ENCODE results near the gene FAM229B. TPM values are rescaled to one million over a fixed set of nuclear protein-coding genes. Genes with fewer than 3 reads are reported as not detected.

The FAM229B gene
- total and polyA plus RNA-seq, 11 donors: 28.6 to 85.8 (median 54.8) TPM

DNA sequence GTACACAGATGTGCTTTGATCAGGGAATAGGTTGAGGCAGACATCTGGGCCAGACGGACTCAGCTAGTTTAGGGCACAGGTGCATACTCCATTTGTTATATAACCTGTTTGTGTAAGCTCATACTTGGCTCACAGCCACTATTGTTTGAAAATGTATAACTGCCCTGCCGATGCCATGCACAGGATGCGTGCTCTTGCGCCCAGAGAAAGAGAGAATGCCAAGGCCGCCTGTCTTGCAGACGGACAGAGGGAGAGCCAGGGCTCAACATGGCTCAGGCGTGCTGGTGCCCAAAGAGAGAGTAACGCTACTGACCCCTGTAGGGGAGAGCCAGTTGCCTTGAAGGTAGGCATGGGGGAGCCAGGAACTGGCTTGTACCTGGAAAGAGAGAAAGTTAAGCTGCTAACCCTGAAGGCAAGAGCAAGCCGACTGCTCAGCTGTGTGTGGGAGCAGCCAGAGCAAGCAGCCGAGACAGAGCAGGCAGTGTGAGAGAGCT lies 57.7 kb downstream of the FAM229B start:
- TF ChIP-seq, protein P1, sequence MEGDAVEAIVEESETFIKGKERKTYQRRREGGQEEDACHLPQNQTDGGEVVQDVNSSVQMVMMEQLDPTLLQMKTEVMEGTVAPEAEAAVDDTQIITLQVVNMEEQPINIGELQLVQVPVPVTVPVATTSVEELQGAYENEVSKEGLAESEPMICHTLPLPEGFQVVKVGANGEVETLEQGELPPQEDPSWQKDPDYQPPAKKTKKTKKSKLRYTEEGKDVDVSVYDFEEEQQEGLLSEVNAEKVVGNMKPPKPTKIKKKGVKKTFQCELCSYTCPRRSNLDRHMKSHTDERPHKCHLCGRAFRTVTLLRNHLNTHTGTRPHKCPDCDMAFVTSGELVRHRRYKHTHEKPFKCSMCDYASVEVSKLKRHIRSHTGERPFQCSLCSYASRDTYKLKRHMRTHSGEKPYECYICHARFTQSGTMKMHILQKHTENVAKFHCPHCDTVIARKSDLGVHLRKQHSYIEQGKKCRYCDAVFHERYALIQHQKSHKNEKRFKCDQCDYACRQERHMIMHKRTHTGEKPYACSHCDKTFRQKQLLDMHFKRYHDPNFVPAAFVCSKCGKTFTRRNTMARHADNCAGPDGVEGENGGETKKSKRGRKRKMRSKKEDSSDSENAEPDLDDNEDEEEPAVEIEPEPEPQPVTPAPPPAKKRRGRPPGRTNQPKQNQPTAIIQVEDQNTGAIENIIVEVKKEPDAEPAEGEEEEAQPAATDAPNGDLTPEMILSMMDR (IDR thresholded peaks at IDR 0.05): no peak
- no peak for TF ChIP-seq POLR2A (IDR thresholded peaks at IDR 0.05)
- peaks cover 0 to 9% (median 0%) of the 10 kb centered on the region in 12 donors for H3K4me1 ChIP-seq
- no peak overlapping the region for H3K27ac ChIP-seq
- no peaks in the 10 kb centered on the region for H3K9me3 ChIP-seq
- WGBS, 4 donors: 82 to 93% (median 85%) methylated on average over 10 of the region's 10 CpGs
- no peak for DNase-seq
- H3K27me3 ChIP-seq: no peaks in the 10 kb centered on the region
- peaks cover 0 to 99% (median 91%) of the 10 kb centered on the region in 9 donors for H3K36me3 ChIP-seq
- no peak overlapping the region for H3K4me3 ChIP-seq
- intact Hi-C loops (cut with DNase I): loop anchor here in 1 of 10 donors (10.0 kb wide), 1 partner anchor 70 kb away; no protein-coding TSS in a partner anchor
- peak in 2 of 4 donors; percentile 6 to 14 for ATAC-seq

DNA sequence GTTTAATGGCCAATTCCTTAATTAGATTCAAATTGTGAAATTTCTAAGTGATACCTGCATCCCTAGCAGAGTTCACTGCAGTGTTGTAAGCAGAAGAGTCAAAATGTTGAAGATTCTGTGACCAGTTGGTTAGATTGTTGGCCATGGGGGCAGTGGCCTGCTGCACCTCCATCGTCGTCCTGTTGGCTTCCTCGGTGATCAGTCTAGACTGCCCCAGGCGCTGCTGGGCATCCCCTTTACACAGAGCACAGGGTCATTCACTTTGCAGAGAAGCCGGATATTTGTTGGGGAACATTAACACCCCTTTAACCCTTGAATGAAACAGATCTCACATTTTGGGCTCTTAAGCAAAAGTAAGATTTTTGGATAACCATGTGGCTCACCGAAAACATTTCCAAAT lies 60.7 kb downstream of the FAM229B start:
- peaks cover 0 to 99% (median 71%) of the 10 kb centered on the region in 9 donors for H3K36me3 ChIP-seq
- H3K4me1 ChIP-seq: peaks cover 0 to 24% (median 4%) of the 10 kb centered on the region in 12 donors
- DNase-seq: no peak
- intact Hi-C loops (cut with DNase I): loop anchor here in 1 of 10 donors (10.0 kb wide), 1 partner anchor 73 kb away; no protein-coding TSS in a partner anchor
- H3K4me3 ChIP-seq: no peak overlapping the region
- 96 to 97% (median 96%) methylated on average over 6 of the region's 6 CpGs for WGBS, 4 donors
- no peaks in the 10 kb centered on the region for H3K9me3 ChIP-seq
- peak overlapping the region in 1 of 12 donors; percentile 4 for H3K27ac ChIP-seq
- TF ChIP-seq, protein P1 (IDR thresholded peaks at IDR 0.05): no peak
- TF ChIP-seq POLR2A (IDR thresholded peaks at IDR 0.05): no peak
- no peak for ATAC-seq
- no peaks in the 10 kb centered on the region for H3K27me3 ChIP-seq

- Histone ChIP-seq H3K27me3 (no peaks in the 10 kb centered on the region), H3K27ac (peak overlapping the region in 11 of 12 donors; percentile 1 to 66 (median 25)), H3K36me3 (peaks cover 0 to 99% (median 59%) of the 10 kb centered on the region in 9 donors), H3K9me3 (no peaks in the 10 kb centered on the region), H3K4me1 (peaks cover 0 to 26% (median 4%) of the 10 kb centered on the region in 12 donors), H3K4me3 (no peak overlapping the region)
- TF ChIP-seq POLR2A (IDR thresholded peaks at IDR 0.05): no peak
- 0 to 24% (median 8%) methylated on average over 1 of the region's 1 CpG for WGBS, 4 donors
- intact Hi-C loops (cut with DNase I): loop anchor here in 1 of 10 donors (10.0 kb wide), 1 partner anchor 74 kb away; no protein-coding TSS in a partner anchor
- DNase-seq (no peak), ATAC-seq (peak in 3 of 4 donors; percentile 23 to 47 (median 33))
Observed at GRCh38 chr6:112149236-112149635, 61.8 kb downstream of the FAM229B start.

GRCh38 chr6:112149719-112150263 lies 62.4 kb downstream of the FAM229B start:
- Histone ChIP-seq H3K36me3 (peaks cover 0 to 99% (median 59%) of the 10 kb centered on the region in 9 donors), H3K27ac (peak overlapping the region; percentile 1 to 66 (median 25)), H3K4me3 (no peak overlapping the region), H3K27me3 (no peaks in the 10 kb centered on the region), H3K9me3 (no peaks in the 10 kb centered on the region), H3K4me1 (peaks cover 0 to 26% (median 4%) of the 10 kb centered on the region in 12 donors)
- no peak for TF ChIP-seq POLR2A (IDR thresholded peaks at IDR 0.05)
- TF ChIP-seq, protein P1 (IDR thresholded peaks at IDR 0.05): no peak
- intact Hi-C loops (cut with DNase I): loop anchor here in 2 of 10 donors (5.0 to 10.0 kb wide), 2 partner anchors 32 to 75 kb away; no protein-coding TSS in a partner anchor
- WGBS, 4 donors: 51 to 72% (median 64%) methylated on average over 4 of the region's 4 CpGs
- DNase-seq (no peak), ATAC-seq (peak in 3 of 4 donors; percentile 55 to 72 (median 72))
